Measurements from ENCODE around the gene ZNF445.

The ZNF445 gene

GRCh38 chr3:44477312-44478030, at the start of gene ZNF445:
ZNF445 (minus strand) TSS chr3:44477670; CDS start chr3:44455549, 22,121 bp downstream.
- H3K4me3 ChIP-seq (ENCODE audit: low read length), result peak within 1 kb of the TSS; percentile 82
- peaks cover 3% of the 10 kb centered on the region for H3K4me1 ChIP-seq (ENCODE audit: control insufficient read depth, insufficient read depth, low read length)
- H3K36me3 ChIP-seq (ENCODE audit: control insufficient read depth, insufficient read depth, low read length), result no peaks in the 10 kb centered on the region
- H3K27me3 ChIP-seq (ENCODE audit: control insufficient read depth, insufficient read depth, low read length), result no peaks in the 10 kb centered on the region
- no peak within 1 kb of the TSS for H3K27ac ChIP-seq (ENCODE audit: low read depth, low read length)
- H3K9ac ChIP-seq (ENCODE audit: low read length), result peak within 1 kb of the TSS; percentile 80

GRCh38 chr3:44525060-44525459, 47.6 kb upstream of the ZNF445 start:
- Histone ChIP-seq H3K4me1 (ENCODE audit: control insufficient read depth, insufficient read depth, low read length) (no peaks in the 10 kb centered on the region), H3K36me3 (ENCODE audit: control insufficient read depth, insufficient read depth, low read length) (no peaks in the 10 kb centered on the region), H3K4me3 (ENCODE audit: low read length) (no peak overlapping the region), H3K27me3 (ENCODE audit: control insufficient read depth, insufficient read depth, low read length) (no peaks in the 10 kb centered on the region), H3K27ac (ENCODE audit: low read depth, low read length) (no peak overlapping the region), H3K9ac (ENCODE audit: low read length) (no peak overlapping the region)

GRCh38 chr3:44522494-44522933, 45.0 kb upstream of the ZNF445 start:
- H3K36me3 ChIP-seq (ENCODE audit: control insufficient read depth, insufficient read depth, low read length), result no peaks in the 10 kb centered on the region
- H3K9ac ChIP-seq (ENCODE audit: low read length), result no peak overlapping the region
- no peaks in the 10 kb centered on the region for H3K4me1 ChIP-seq (ENCODE audit: control insufficient read depth, insufficient read depth, low read length)
- H3K27me3 ChIP-seq (ENCODE audit: control insufficient read depth, insufficient read depth, low read length), result no peaks in the 10 kb centered on the region
- no peak overlapping the region for H3K4me3 ChIP-seq (ENCODE audit: low read length)
- no peak overlapping the region for H3K27ac ChIP-seq (ENCODE audit: low read depth, low read length)

GRCh38 chr3:44521721-44522120, 44.3 kb upstream of the ZNF445 start:
- Histone ChIP-seq H3K4me1 (ENCODE audit: control insufficient read depth, insufficient read depth, low read length) (no peaks in the 10 kb centered on the region), H3K36me3 (ENCODE audit: control insufficient read depth, insufficient read depth, low read length) (no peaks in the 10 kb centered on the region), H3K27me3 (ENCODE audit: control insufficient read depth, insufficient read depth, low read length) (no peaks in the 10 kb centered on the region), H3K9ac (ENCODE audit: low read length) (no peak overlapping the region), H3K27ac (ENCODE audit: low read depth, low read length) (no peak overlapping the region), H3K4me3 (ENCODE audit: low read length) (no peak overlapping the region)

- Histone ChIP-seq H3K27me3 (ENCODE audit: control insufficient read depth, insufficient read depth, low read length) (no peaks in the 10 kb centered on the region), H3K27ac (ENCODE audit: low read depth, low read length) (no peak overlapping the region)
These were observed 41.3 kb upstream of the ZNF445 start for GRCh38 chr3:44518782-44519156.

GRCh38 chr3:44516230-44516629, 38.8 kb upstream of the ZNF445 start:
- Histone ChIP-seq H3K27ac (ENCODE audit: low read depth, low read length) (no peak overlapping the region), H3K4me3 (ENCODE audit: low read length) (no peak overlapping the region), H3K27me3 (ENCODE audit: control insufficient read depth, insufficient read depth, low read length) (no peaks in the 10 kb centered on the region), H3K36me3 (ENCODE audit: control insufficient read depth, insufficient read depth, low read length) (no peaks in the 10 kb centered on the region), H3K4me1 (ENCODE audit: control insufficient read depth, insufficient read depth, low read length) (peaks cover 4% of the 10 kb centered on the region), H3K9ac (ENCODE audit: low read length) (no peak overlapping the region)

More at GRCh38 chr3:44518782-44519156, 41.3 kb upstream of the ZNF445 start:
- H3K9ac ChIP-seq (ENCODE audit: low read length), result no peak overlapping the region
- H3K36me3 ChIP-seq (ENCODE audit: control insufficient read depth, insufficient read depth, low read length), result no peaks in the 10 kb centered on the region
- H3K4me1 ChIP-seq (ENCODE audit: control insufficient read depth, insufficient read depth, low read length), result no peaks in the 10 kb centered on the region
- H3K4me3 ChIP-seq (ENCODE audit: low read length), result no peak overlapping the region

- H3K27me3 ChIP-seq (ENCODE audit: control insufficient read depth, insufficient read depth, low read length), result no peaks in the 10 kb centered on the region
- H3K4me3 ChIP-seq (ENCODE audit: low read length), result no peak overlapping the region
These were observed 36.0 kb upstream of the ZNF445 start for GRCh38 chr3:44513513-44513912.

GRCh38 chr3:44511238-44511566, 33.7 kb upstream of the ZNF445 start:
- no peaks in the 10 kb centered on the region for H3K27me3 ChIP-seq (ENCODE audit: control insufficient read depth, insufficient read depth, low read length)
- H3K36me3 ChIP-seq (ENCODE audit: control insufficient read depth, insufficient read depth, low read length), result no peaks in the 10 kb centered on the region
- peak overlapping the region; percentile 85 for H3K4me3 ChIP-seq (ENCODE audit: low read length)
- H3K4me1 ChIP-seq (ENCODE audit: control insufficient read depth, insufficient read depth, low read length), result peaks cover 10% of the 10 kb centered on the region
- peak overlapping the region; percentile 93 for H3K27ac ChIP-seq (ENCODE audit: low read depth, low read length)
- H3K9ac ChIP-seq (ENCODE audit: low read length), result no peak overlapping the region

More at GRCh38 chr3:44513513-44513912, 36.0 kb upstream of the ZNF445 start:
- no peaks in the 10 kb centered on the region for H3K36me3 ChIP-seq (ENCODE audit: control insufficient read depth, insufficient read depth, low read length)
- no peak overlapping the region for H3K27ac ChIP-seq (ENCODE audit: low read depth, low read length)
- peaks cover 10% of the 10 kb centered on the region for H3K4me1 ChIP-seq (ENCODE audit: control insufficient read depth, insufficient read depth, low read length)
- no peak overlapping the region for H3K9ac ChIP-seq (ENCODE audit: low read length)

GRCh38 chr3:44510000-44510368, 32.5 kb upstream of the ZNF445 start:
- H3K36me3 ChIP-seq (ENCODE audit: control insufficient read depth, insufficient read depth, low read length), result no peaks in the 10 kb centered on the region
- H3K4me3 ChIP-seq (ENCODE audit: low read length), result peak overlapping the region; percentile 79
- no peaks in the 10 kb centered on the region for H3K27me3 ChIP-seq (ENCODE audit: control insufficient read depth, insufficient read depth, low read length)
- H3K9ac ChIP-seq (ENCODE audit: low read length), result peak overlapping the region; percentile 75
- peaks cover 10% of the 10 kb centered on the region for H3K4me1 ChIP-seq (ENCODE audit: control insufficient read depth, insufficient read depth, low read length)
- H3K27ac ChIP-seq (ENCODE audit: low read depth, low read length), result peak overlapping the region; percentile 93

- peak overlapping the region; percentile 93 for H3K27ac ChIP-seq (ENCODE audit: low read depth, low read length)
- H3K27me3 ChIP-seq (ENCODE audit: control insufficient read depth, insufficient read depth, low read length), result no peaks in the 10 kb centered on the region
- peak overlapping the region; percentile 79 for H3K4me3 ChIP-seq (ENCODE audit: low read length)
- peaks cover 10% of the 10 kb centered on the region for H3K4me1 ChIP-seq (ENCODE audit: control insufficient read depth, insufficient read depth, low read length)
- no peaks in the 10 kb centered on the region for H3K36me3 ChIP-seq (ENCODE audit: control insufficient read depth, insufficient read depth, low read length)
- H3K9ac ChIP-seq (ENCODE audit: low read length), result no peak overlapping the region
These were observed 32.0 kb upstream of the ZNF445 start for GRCh38 chr3:44509393-44509921.

GRCh38 chr3:44506961-44507360, 29.5 kb upstream of the ZNF445 start:
- Histone ChIP-seq H3K27ac (ENCODE audit: low read depth, low read length) (no peak overlapping the region), H3K36me3 (ENCODE audit: control insufficient read depth, insufficient read depth, low read length) (no peaks in the 10 kb centered on the region), H3K27me3 (ENCODE audit: control insufficient read depth, insufficient read depth, low read length) (no peaks in the 10 kb centered on the region), H3K4me1 (ENCODE audit: control insufficient read depth, insufficient read depth, low read length) (peaks cover 10% of the 10 kb centered on the region), H3K9ac (ENCODE audit: low read length) (no peak overlapping the region), H3K4me3 (ENCODE audit: low read length) (no peak overlapping the region)

GRCh38 chr3:44506556-44506955, 29.1 kb upstream of the ZNF445 start:
- Histone ChIP-seq H3K4me1 (ENCODE audit: control insufficient read depth, insufficient read depth, low read length) (peaks cover 9% of the 10 kb centered on the region), H3K27ac (ENCODE audit: low read depth, low read length) (no peak overlapping the region), H3K36me3 (ENCODE audit: control insufficient read depth, insufficient read depth, low read length) (peaks cover 1% of the 10 kb centered on the region), H3K4me3 (ENCODE audit: low read length) (no peak overlapping the region), H3K27me3 (ENCODE audit: control insufficient read depth, insufficient read depth, low read length) (no peaks in the 10 kb centered on the region), H3K9ac (ENCODE audit: low read length) (no peak overlapping the region)

- Histone ChIP-seq H3K27me3 (ENCODE audit: control insufficient read depth, insufficient read depth, low read length) (no peaks in the 10 kb centered on the region), H3K27ac (ENCODE audit: low read depth, low read length) (no peak overlapping the region), H3K4me3 (ENCODE audit: low read length) (no peak overlapping the region), H3K9ac (ENCODE audit: low read length) (no peak overlapping the region), H3K36me3 (ENCODE audit: control insufficient read depth, insufficient read depth, low read length) (peaks cover 12% of the 10 kb centered on the region), H3K4me1 (ENCODE audit: control insufficient read depth, insufficient read depth, low read length) (peaks cover 3% of the 10 kb centered on the region)
These were observed 27.1 kb upstream of the ZNF445 start for GRCh38 chr3:44504566-44504965.

All from rectal smooth muscle tissue (tissue), 1 donor.